ENCODE data around the gene MCC.

Gene MCC

DNA sequence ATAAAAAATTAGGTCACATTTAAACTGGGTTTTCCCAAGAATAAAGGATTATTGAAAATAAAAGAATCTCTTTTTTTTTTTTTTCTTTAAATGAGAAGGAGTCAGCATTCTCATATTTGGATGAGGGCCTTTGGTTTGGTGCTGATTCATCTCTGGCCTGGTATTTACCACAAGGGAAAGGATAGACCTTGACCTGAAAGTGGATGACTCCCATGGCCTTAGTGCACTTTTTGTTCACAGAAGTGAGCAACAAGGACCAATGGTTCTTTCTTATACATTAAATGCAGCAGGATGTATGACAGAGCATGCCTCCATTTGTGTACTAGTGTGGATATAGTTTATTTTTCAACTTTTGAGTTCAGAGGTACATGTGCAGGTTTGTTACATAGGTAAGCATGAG, 32.2 kb upstream of the MCC start:
- Histone ChIP-seq H3K4me1 (ENCODE audit: insufficient read depth, insufficient read length) (no peaks in the 10 kb centered on the region), H3K4me3 (ENCODE audit: insufficient read length, low read depth) (no peak overlapping the region), H3K9me3 (ENCODE audit: insufficient read depth, low read length) (no peaks in the 10 kb centered on the region), H3K36me3 (ENCODE audit: insufficient read depth, insufficient read length, low read length) (peaks cover 23% of the 10 kb centered on the region), H3K9ac (ENCODE audit: insufficient read length, low read depth) (no peak overlapping the region), H3K27me3 (ENCODE audit: insufficient read depth, insufficient read length) (no peaks in the 10 kb centered on the region)
- no peak for TF ChIP-seq ZNF274 (IDR thresholded peaks at IDR 0.05; ENCODE audit: low read depth, low read length)
- no peak for TF ChIP-seq YY1 (IDR thresholded peaks at IDR 0.05; ENCODE audit: insufficient read depth, insufficient read length)
- TF ChIP-seq SUZ12 (IDR thresholded peaks at IDR 0.05; ENCODE audit: extremely low read depth, insufficient read depth, insufficient read length) = no peak
- DNase-seq (ENCODE audit: low read depth, low spot score) = no peak

DNA sequence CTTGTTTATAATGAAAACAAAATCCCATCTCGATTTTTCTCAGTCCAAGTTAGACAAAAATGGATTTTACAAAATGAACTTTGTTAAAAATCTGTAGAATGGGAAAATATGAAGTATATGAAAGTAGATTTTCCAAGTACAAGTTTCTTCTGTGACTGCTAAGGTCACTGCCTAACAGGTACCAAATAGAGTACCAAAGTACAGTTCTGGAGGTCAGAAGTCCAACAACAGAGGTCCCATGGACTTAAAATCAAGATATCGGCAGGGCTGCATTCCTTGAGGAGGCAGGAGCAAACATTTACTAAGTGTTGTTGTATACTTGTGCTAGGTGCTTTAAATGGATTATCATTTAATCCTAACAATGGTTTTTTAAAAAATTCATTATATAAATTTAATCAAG, 31.2 kb upstream of the MCC start:
- Histone ChIP-seq H3K9ac (ENCODE audit: insufficient read length, low read depth) (no peak overlapping the region), H3K36me3 (ENCODE audit: insufficient read depth, insufficient read length, low read length) (peaks cover 24% of the 10 kb centered on the region), H3K4me3 (ENCODE audit: insufficient read length, low read depth) (no peak overlapping the region), H3K27me3 (ENCODE audit: insufficient read depth, insufficient read length) (no peaks in the 10 kb centered on the region), H3K9me3 (ENCODE audit: insufficient read depth, low read length) (no peaks in the 10 kb centered on the region), H3K4me1 (ENCODE audit: insufficient read depth, insufficient read length) (no peaks in the 10 kb centered on the region)
- TF ChIP-seq SUZ12 (IDR thresholded peaks at IDR 0.05; ENCODE audit: extremely low read depth, insufficient read depth, insufficient read length) (no peak), YY1 (IDR thresholded peaks at IDR 0.05; ENCODE audit: insufficient read depth, insufficient read length) (no peak), ZNF274 (IDR thresholded peaks at IDR 0.05; ENCODE audit: low read depth, low read length) (no peak)
- no peak for DNase-seq (ENCODE audit: low read depth, low spot score)

DNA sequence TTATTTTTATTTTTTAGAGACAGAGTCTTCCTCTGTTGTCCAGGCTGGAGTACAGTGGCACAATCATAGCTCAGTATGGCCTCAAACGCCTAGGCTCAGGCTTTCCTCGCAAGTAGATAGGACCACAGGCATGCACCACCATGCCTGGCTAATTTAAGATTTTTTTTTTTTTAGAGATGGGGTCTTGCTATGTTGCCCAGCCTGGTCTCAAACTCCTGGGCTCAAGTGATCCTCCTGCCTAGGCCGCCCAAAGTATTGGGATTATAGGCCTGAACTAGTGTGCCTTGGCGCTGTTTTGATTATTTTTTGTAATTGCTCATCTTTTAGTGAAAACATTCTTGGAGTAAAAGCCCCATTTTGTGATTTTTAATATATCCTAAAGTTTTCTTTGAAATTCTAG, 30.6 kb upstream of the MCC start:
- Histone ChIP-seq H3K9ac (ENCODE audit: insufficient read length, low read depth) (no peak overlapping the region), H3K36me3 (ENCODE audit: insufficient read depth, insufficient read length, low read length) (peaks cover 24% of the 10 kb centered on the region), H3K4me1 (ENCODE audit: insufficient read depth, insufficient read length) (no peaks in the 10 kb centered on the region), H3K4me3 (ENCODE audit: insufficient read length, low read depth) (no peak overlapping the region), H3K27me3 (ENCODE audit: insufficient read depth, insufficient read length) (no peaks in the 10 kb centered on the region), H3K9me3 (ENCODE audit: insufficient read depth, low read length) (no peaks in the 10 kb centered on the region)
- DNase-seq (ENCODE audit: low read depth, low spot score) = no peak
- TF ChIP-seq YY1 (IDR thresholded peaks at IDR 0.05; ENCODE audit: insufficient read depth, insufficient read length) (no peak), SUZ12 (IDR thresholded peaks at IDR 0.05; ENCODE audit: extremely low read depth, insufficient read depth, insufficient read length) (no peak), ZNF274 (IDR thresholded peaks at IDR 0.05; ENCODE audit: low read depth, low read length) (no peak)

DNA sequence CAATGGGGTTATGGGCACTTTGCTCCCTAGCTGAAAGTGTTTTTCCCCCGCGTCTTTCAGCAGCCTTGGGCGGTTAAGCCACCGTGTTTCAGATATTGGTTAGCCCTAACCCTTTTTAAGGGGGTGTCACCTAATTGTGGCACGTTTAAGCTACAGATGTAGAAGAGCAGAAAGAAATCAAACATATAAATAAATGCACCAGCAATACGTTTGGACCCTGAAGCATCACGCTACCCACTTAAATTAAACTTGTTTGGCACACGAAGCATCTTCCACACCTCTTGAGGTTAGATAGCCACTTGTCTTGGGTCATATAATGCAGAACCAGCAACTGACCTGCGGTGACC, 26.0 kb upstream of the MCC start:
- H3K27me3 ChIP-seq (ENCODE audit: insufficient read depth, insufficient read length) = no peaks in the 10 kb centered on the region
- no peaks in the 10 kb centered on the region for H3K4me1 ChIP-seq (ENCODE audit: insufficient read depth, insufficient read length)
- peak overlapping the region; percentile 64 for H3K4me3 ChIP-seq (ENCODE audit: insufficient read length, low read depth)
- TF ChIP-seq SUZ12 (IDR thresholded peaks at IDR 0.05; ENCODE audit: extremely low read depth, insufficient read depth, insufficient read length) (no peak), ZNF274 (IDR thresholded peaks at IDR 0.05; ENCODE audit: low read depth, low read length) (no peak), YY1 (IDR thresholded peaks at IDR 0.05; ENCODE audit: insufficient read depth, insufficient read length) (no peak)
- no peaks in the 10 kb centered on the region for H3K9me3 ChIP-seq (ENCODE audit: insufficient read depth, low read length)
- H3K36me3 ChIP-seq (ENCODE audit: insufficient read depth, insufficient read length, low read length) = peaks cover 18% of the 10 kb centered on the region
- DNase-seq (ENCODE audit: low read depth, low spot score) = no peak
- peak overlapping the region; percentile 85 for H3K9ac ChIP-seq (ENCODE audit: insufficient read length, low read depth)

DNA sequence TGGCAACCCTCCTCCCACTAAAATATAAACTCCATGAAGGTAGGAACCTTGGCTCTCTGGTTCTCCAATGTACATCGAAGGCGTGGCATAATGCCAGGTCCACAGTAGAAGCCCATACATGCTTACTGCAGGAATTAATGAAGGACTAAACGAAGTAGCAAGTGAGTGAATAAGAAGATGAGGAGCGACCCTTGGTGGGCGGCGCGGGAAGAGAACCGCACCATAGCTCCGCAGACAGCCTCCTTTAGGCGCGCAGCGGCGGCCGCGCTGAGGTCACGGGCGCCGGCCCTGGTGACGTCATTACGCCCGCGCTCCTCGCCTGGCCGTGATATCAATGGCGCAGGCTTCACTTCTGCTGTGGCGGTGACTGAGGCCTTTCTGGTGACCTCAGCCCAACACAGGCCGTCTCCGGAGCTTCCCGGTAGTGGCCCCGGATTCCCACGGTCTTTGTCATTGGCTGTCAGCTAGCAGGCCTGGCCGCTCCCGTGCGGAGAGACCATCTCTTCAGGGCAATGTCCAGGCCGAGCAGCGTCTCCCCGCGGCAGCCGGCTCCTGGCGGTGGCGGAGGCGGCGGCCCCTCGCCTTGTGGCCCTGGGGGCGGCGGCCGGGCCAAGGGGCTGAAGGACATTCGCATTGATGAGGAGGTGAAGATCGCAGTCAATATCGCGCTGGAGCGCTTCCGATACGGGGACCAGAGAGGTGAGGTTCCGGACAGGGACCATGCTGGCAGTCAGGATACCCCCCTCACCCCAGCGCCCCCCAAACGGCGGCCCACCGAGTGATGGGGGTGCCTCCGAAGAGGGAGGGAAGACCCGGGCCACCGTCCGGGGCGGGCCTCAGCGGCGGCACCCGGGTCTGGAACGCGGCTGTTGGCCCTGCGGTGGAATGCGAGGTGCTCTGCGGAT, 25.4 kb upstream of the MCC start, which contains the start of gene YTHDC2:
Gene YTHDC2, plus strand, starts transcription at position 311 of the 905 bp plus-strand sequence. Its CDS starts 202 bp downstream, at position 513.
- Histone ChIP-seq H3K4me3 (ENCODE audit: insufficient read length, low read depth) (peak within 1 kb of the TSS; percentile 64), H3K9ac (ENCODE audit: insufficient read length, low read depth) (peak within 1 kb of the TSS; percentile 85), H3K9me3 (ENCODE audit: insufficient read depth, low read length) (no peaks in the 10 kb centered on the region), H3K4me1 (ENCODE audit: insufficient read depth, insufficient read length) (no peaks in the 10 kb centered on the region), H3K36me3 (ENCODE audit: insufficient read depth, insufficient read length, low read length) (peaks cover 18% of the 10 kb centered on the region), H3K27me3 (ENCODE audit: insufficient read depth, insufficient read length) (no peaks in the 10 kb centered on the region)
- peak; percentile 69 for DNase-seq (ENCODE audit: low read depth, low spot score)
- TF ChIP-seq SUZ12 (IDR thresholded peaks at IDR 0.05; ENCODE audit: extremely low read depth, insufficient read depth, insufficient read length) (no peak), YY1 (IDR thresholded peaks at IDR 0.05; ENCODE audit: insufficient read depth, insufficient read length) (peak; percentile 36)

DNA sequence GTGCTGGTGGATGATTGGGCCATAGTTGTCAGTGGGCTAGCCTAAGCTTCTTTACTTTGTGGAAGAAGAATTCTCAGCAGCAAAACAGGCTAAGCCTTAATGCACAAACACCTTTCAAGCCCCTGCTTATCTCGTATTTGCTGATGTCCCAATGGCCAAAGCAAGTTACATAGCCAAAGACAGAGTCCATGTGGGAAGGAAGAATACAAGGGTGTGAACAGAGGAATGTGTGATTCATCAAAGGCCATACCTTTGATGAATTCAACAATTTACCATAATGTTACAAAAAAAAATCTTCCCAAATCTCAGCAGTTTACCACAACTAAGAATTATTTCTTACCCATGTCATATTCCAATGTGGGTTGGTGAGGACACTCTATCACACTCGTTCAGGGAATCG, 24.1 kb upstream of the MCC start:
- DNase-seq (ENCODE audit: low read depth, low spot score) = no peak
- Histone ChIP-seq H3K9ac (ENCODE audit: insufficient read length, low read depth) (no peak overlapping the region), H3K4me3 (ENCODE audit: insufficient read length, low read depth) (no peak overlapping the region), H3K4me1 (ENCODE audit: insufficient read depth, insufficient read length) (no peaks in the 10 kb centered on the region), H3K27me3 (ENCODE audit: insufficient read depth, insufficient read length) (no peaks in the 10 kb centered on the region), H3K9me3 (ENCODE audit: insufficient read depth, low read length) (no peaks in the 10 kb centered on the region), H3K36me3 (ENCODE audit: insufficient read depth, insufficient read length, low read length) (peaks cover 13% of the 10 kb centered on the region)
- TF ChIP-seq YY1 (IDR thresholded peaks at IDR 0.05; ENCODE audit: insufficient read depth, insufficient read length) (no peak), SUZ12 (IDR thresholded peaks at IDR 0.05; ENCODE audit: extremely low read depth, insufficient read depth, insufficient read length) (no peak)

DNA sequence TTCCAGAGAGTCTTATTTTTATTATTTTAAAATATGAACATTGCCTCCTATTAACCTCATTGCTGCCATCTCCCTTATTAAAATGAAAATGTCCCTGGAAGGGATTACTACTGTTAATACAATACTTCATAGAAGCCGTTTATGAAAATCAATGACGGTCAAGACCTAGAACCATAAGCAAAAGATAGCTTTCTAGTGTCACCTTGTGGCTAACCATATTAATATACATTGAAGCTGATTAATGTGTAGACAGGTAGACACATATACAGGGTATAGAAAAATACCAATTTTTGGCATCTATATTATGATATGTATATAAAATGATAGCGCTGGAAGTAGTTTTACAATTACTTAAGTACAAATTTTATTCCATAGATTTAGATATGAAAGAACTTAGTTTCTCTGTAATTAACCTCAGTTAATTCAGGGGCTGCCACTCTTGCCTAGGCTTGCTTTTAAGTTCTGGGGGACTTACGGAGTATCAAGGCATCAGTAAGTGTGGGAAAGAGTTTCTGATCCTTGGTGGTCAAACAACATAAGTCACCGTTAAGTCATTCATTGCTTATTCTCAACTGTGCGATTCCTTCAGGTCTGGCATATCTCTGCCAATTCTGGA, 22.7 kb upstream of the MCC start:
- TF ChIP-seq YY1 (IDR thresholded peaks at IDR 0.05; ENCODE audit: insufficient read depth, insufficient read length) = no peak

More for the DNA sequence above, 22.7 kb upstream of the MCC start:
- H3K9me3 ChIP-seq (ENCODE audit: insufficient read depth, low read length) = no peaks in the 10 kb centered on the region
- no peak overlapping the region for H3K9ac ChIP-seq (ENCODE audit: insufficient read length, low read depth)
- H3K36me3 ChIP-seq (ENCODE audit: insufficient read depth, insufficient read length, low read length) = peaks cover 3% of the 10 kb centered on the region
- no peaks in the 10 kb centered on the region for H3K27me3 ChIP-seq (ENCODE audit: insufficient read depth, insufficient read length)
- H3K4me1 ChIP-seq (ENCODE audit: insufficient read depth, insufficient read length) = no peaks in the 10 kb centered on the region
- H3K4me3 ChIP-seq (ENCODE audit: insufficient read length, low read depth) = no peak overlapping the region
- no peak for DNase-seq (ENCODE audit: low read depth, low spot score)
